HT-29 (cell line): ENCODE data around the gene LOXL3. TPM values are rescaled to one million over a fixed set of nuclear protein-coding genes. Genes with fewer than 3 reads are reported as not detected.

ENCODE experiments used
- DNase-seq: peaks from one replicate; pipeline ENCODE4 v3.0.0-alpha.2; 2015; ENCODE audit warnings: low spot score
- total RNA-seq: library from RNA; depleted of rRNA; stranded (reverse); fragments of >200 nt; shearing (Covaris generic); gene quantifications from 2 replicates; pipeline ENCODE4 v1.2.3, GENCODE V29; 2014; rRNA removed

Gene LOXL3
- total RNA-seq, result 0.74 and 2.2 TPM in 2 replicates

GRCh38 chr2:74553892-74554819 lies at the start of gene LOXL3, which contains the start of gene DOK1:
LOXL3 (minus strand) TSS chr2:74553942; CDS start chr2:74552634, 1,308 bp downstream.
DOK1 (plus strand) TSS chr2:74554720; CDS start chr2:74554755, 35 bp downstream.
- peak; percentile 48 for DNase-seq

GRCh38 chr2:74602586-74603281 lies 49.0 kb upstream of the LOXL3 start:
- DNase-seq, result no peak

GRCh38 chr2:74599676-74600075 lies 45.9 kb upstream of the LOXL3 start:
- no peak for DNase-seq

GRCh38 chr2:74597410-74597809 lies 43.7 kb upstream of the LOXL3 start:
- DNase-seq, result no peak

- DNase-seq, result no peak
Measured at GRCh38 chr2:74596584-74596983, 42.8 kb upstream of the LOXL3 start.

GRCh38 chr2:74593826-74594772 lies 40.4 kb upstream of the LOXL3 start:
- no peak for DNase-seq

- no peak for DNase-seq
Measured at GRCh38 chr2:74588664-74589063, 34.9 kb upstream of the LOXL3 start.

- peak; percentile 71 for DNase-seq
Measured at GRCh38 chr2:74587664-74588277, 34.0 kb upstream of the LOXL3 start.

GRCh38 chr2:74585406-74586185 lies 31.9 kb upstream of the LOXL3 start:
- DNase-seq, result no peak

- no peak for DNase-seq
Measured at GRCh38 chr2:74584088-74584645, 30.4 kb upstream of the LOXL3 start.

- DNase-seq, result no peak
Measured at GRCh38 chr2:74583504-74583903, 29.8 kb upstream of the LOXL3 start.

- DNase-seq, result no peak
Measured at GRCh38 chr2:74582184-74582583, 28.4 kb upstream of the LOXL3 start.

- DNase-seq, result no peak
Measured at GRCh38 chr2:74581463-74581862, 27.7 kb upstream of the LOXL3 start.

- no peak for DNase-seq
Measured at GRCh38 chr2:74578408-74578807, 24.7 kb upstream of the LOXL3 start.

GRCh38 chr2:74577448-74577847 lies 23.7 kb upstream of the LOXL3 start:
- no peak for DNase-seq

- DNase-seq, result no peak
Measured at GRCh38 chr2:74576863-74577229, 23.1 kb upstream of the LOXL3 start.

GRCh38 chr2:74576211-74576862 lies 22.6 kb upstream of the LOXL3 start:
- DNase-seq, result no peak

- DNase-seq, result no peak
Measured at GRCh38 chr2:74575320-74575719, 21.6 kb upstream of the LOXL3 start.
